Measurements from ENCODE around the gene CPXM2.

The CPXM2 gene

GRCh38 chr10:123903621-123904020 lies 12.0 kb upstream of the CPXM2 start:
- no peak for DNase-seq

GRCh38 chr10:123901621-123902020 lies 10.0 kb upstream of the CPXM2 start:
- DNase-seq, result no peak

DNA sequence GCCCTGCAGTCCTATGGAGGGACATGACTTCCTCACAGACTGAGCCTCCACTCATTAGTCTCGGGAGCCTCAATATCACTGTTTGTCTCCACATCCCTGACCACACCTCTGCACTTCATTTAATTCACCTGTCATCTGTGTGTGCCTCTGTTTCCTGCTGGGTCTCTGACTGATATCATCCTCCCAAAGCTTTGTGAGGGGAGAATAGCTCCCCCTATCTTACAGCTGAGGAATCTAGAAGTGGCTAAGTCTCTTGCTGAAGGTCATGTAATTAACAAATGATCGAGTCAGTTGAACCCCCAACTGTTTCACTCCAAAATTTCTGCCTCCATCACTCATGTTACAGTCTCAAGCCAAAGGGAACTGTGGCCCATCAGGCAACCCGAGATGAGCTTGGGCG lies 5.5 kb upstream of the CPXM2 start:
- no peak for DNase-seq

DNA sequence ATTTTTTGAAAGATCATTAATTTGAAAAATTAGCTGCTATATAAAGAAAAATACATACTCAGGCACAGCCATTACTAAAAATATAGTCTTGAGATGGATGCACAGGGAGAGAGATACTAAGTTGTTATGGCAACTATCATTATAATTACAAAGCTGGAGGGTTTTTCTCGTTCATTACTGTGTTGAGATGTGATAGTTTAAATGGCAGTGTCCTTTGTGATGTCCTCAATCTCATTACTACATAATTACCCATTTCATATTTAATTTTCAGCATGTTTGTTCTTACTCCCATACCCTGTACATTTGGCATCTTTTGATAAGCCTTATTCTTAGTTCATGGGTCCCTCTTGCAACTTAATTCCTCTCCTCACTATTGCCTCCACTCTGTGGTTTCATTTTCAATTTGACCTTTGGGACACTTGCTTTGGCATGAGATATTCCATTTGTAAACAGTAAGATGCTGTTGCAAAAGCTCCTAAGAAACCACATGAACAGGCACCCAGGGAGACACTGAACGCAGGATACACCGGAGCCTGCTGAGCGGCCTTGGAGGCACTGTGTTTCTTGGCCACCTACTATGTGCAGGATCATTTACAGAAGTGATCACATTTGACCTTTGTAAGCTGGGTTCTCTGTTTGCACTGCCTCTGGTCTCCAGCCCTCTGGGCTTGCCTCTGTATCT lies 4.8 kb upstream of the CPXM2 start:
- DNase-seq, result peak; percentile 31

DNA sequence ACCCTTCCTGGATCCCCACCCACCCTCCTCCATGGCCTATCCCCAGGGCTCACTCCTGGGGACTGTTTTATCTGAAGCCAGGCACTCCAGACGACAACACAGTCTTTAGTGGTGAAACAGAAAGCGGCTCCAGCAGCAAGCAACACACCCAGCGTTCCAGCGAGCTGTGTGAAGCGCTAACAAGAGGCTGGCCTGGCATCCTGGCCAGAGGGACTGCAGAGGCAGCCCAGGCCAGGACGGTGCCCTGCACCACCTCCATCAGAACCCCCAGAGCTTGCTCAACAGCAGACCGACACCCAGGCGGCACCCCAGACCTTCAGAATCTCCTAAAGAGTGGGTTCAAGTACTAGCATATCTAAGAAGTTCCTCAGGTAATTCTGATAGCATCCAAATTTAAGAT lies 2.0 kb upstream of the CPXM2 start:
- no peak for DNase-seq

DNA sequence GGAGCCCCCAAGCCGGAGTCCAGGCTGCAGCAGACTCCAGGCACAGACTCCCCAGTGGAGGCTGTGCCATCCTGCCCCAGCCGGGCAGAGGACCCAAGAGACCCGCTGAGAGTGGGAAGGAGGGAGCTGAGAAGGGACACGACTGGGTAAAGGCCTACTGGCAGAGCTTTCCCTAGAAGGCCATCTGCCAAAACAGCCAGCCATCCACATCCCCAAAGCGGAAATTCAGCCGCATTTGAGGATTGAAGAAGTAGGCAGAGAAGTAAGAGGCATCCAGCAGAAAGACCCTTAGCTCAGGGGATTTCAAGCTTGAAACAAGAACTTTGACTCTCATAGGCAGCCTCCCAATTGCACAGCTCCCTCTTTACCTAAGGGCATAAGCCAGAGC lies 857 bp downstream of the CPXM2 start:
- DNase-seq, result no peak

GRCh38 chr10:123890226-123890625 lies 1.4 kb downstream of the CPXM2 start:
- no peak for DNase-seq

- DNase-seq, result no peak
These were observed 1.8 kb downstream of the CPXM2 start for GRCh38 chr10:123889821-123890220.

GRCh38 chr10:123888751-123889150 lies 2.9 kb downstream of the CPXM2 start:
- no peak for DNase-seq

GRCh38 chr10:123888256-123888655 lies 3.4 kb downstream of the CPXM2 start:
- no peak for DNase-seq

- DNase-seq, result no peak
These were observed 5.3 kb downstream of the CPXM2 start for GRCh38 chr10:123886292-123886691.

DNA sequence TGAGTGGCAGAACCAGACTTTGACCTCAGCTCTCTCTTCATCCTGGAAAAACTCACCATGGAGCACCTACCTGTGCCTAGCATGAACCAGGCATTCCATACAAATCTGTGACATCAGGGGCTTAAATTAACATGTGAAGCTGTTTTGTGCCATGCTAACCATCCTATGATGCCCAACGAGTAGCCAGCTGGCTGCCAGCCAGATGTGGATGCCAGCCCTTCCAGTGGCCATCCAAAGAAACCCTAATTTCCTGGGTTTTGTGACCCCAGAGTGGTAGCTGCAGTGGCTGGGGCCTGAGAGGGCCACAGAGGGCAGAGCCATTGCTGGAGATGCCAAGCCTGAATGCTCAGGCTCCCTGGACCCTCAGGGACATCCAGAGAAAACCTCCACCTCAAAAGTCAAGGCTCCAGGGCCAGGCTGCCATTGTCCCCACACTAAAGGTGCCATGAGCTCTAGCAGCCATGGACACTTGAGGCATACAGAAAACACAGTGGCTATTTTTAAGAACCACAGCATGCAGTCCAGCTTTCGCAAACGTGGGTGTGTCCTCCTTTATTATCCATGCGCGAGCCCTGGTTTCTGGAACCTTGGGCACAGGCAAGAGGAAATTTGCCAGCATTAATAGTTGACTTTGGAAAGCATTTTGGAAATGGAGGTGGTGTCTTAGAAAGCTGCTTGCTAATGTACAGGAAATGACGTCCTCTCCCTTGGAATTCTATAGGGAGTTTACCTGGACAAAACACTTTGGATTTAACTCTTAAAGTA lies 6.0 kb downstream of the CPXM2 start:
- no peak for DNase-seq

DNA sequence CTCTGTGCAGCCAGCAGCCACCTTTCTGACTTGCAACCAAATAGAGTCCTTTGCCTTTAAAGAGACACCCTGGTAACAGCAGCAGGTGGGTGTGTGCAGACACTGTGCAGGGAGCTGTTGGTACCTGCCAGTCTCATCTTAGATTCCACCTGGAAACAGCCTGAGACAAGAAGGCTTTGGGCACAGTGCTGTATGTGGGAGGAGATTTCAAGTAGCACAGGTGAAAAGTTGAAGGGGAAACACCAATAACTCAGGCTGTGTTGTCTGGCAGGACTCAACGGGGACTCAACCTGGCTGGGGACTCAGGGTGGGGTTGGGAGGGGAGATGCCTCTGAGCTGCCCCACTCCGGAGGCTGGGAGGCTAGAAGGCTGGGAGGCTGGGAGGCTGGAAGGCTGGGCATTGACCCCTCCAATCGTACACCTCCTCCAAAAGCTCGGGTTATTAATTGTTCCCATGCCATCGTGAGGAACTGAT lies 6.7 kb downstream of the CPXM2 start:
- DNase-seq, result peak; percentile 45

DNA sequence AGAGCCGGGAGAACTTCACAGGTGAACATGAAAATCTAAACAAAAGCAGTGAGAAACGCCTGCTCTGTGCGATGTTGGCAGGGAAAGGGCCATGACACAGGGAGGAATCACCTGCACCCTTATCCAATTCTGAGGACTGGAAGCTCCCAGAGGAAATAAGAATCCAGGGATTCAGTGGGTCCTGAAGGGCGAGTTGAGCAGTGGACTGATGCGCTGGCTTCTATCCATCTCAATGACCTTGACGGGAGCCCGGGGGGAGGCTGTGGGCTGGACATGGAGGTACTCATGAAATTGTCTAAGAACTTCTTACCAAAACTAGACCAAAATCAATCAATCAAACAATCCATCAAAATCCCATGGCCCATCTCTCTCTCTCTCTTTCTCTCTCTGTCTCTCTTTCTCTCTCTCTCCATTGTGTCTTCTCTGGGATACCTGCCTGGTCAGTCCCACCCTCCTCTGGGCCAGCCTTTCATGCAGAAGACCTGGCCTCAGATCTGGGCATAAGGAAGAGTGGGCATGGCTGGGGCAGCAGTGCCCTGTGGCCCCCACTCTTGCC lies 7.2 kb downstream of the CPXM2 start:
- no peak for DNase-seq

- no peak for DNase-seq
These were observed 7.8 kb downstream of the CPXM2 start for GRCh38 chr10:123883673-123884320.

DNA sequence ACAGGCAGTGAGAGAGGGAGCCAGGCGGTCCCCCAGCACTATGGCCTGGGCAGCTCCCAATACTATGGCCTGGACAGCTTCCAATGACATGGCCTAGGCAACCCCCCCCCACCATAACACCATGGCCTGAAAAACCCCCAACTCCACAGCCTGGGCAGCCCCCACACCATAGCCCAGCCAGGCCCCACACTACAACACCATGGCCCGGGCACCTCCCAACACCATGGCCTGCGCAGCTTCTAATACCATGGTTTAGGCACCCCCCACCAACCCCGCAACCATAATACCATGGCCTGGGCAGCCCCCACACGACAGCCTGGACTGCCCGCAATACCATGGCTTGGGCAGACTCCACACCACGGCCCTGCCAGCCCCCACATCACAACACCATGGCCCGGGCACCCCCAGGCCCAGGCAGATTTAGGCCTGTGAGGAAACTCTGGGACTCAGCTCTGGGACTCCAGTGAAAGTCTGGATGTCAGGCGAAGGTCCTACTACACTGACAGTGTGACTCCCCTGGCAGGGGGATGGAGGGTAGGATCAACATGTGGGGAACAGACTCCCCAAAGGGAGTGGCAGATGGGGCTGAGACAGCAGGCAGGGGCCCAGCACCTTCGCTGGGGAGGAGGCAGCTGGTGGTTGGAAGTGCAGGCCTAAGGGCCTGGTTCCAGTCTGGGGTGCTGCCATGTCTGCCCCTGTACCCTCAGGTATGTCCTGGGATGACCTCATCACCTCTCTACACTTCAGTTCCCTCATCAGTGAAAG lies 8.7 kb downstream of the CPXM2 start:
- DNase-seq, result no peak

- DNase-seq, result no peak
These were observed 9.4 kb downstream of the CPXM2 start for GRCh38 chr10:123882177-123882576.

GRCh38 chr10:123879606-123880257 lies 11.9 kb downstream of the CPXM2 start:
- DNase-seq, result no peak

GRCh38 chr10:123878666-123879303 lies 12.8 kb downstream of the CPXM2 start:
- no peak for DNase-seq

- DNase-seq, result peak; percentile 14
These were observed 21.3 kb downstream of the CPXM2 start for GRCh38 chr10:123870260-123870659.

GRCh38 chr10:123869020-123869414 lies 22.6 kb downstream of the CPXM2 start:
- peak; percentile 58 for DNase-seq

Measured in DMS79 treated with DMSO at 0.1 percent for 48 hours (cell line).